ENCODE results near the gene GPC3. TPM values are rescaled to one million over a fixed set of nuclear protein-coding genes. Genes with fewer than 3 reads are reported as not detected.

The GPC3 gene
- total and polyA plus RNA-seq, 4 donors = 70.5 to 109 (median 76.3) TPM

DNA sequence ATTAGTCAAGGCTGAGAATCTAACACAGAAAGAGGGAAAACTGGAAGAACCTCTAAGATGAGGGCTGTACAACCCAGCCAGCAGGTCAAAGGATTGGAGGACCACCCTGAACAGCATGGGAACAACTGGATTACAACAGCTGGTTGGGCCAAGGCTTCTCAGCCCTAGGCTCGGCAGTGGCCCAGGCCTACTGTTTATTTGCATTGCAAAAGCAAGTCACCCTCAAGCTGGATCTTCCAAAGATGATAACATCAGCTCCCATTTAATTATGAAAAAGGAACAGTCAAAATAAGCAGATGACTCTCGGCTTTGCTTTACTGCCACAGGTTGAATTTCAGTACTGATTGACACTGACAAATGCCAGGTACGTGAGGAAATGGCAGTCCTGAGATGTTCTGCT, 61.8 kb downstream of the GPC3 start:
- Histone ChIP-seq H3K27me3 (ENCODE audit: control insufficient read depth, insufficient read depth, low read length) (peaks cover 2% of the 10 kb centered on the region), H3K9me3 (ENCODE audit: control insufficient read depth, insufficient read depth, low read length) (no peaks in the 10 kb centered on the region), H3K4me3 (ENCODE audit: low read depth, low read length) (no peak overlapping the region), H3K27ac (ENCODE audit: low read depth, low read length) (no peak overlapping the region), H3K36me3 (ENCODE audit: control insufficient read depth, insufficient read depth, low read length) (no peaks in the 10 kb centered on the region), H3K4me1 (ENCODE audit: control insufficient read depth, insufficient read depth, low read length) (no peaks in the 10 kb centered on the region)
- WGBS (ENCODE audit: insufficient coverage) = 43% methylated on average over 3 of the region's 3 CpGs
- no peak for DNase-seq (ENCODE audit: low read depth in 4 of 6, low spot score in 6 of 6)

GRCh38 chrX:133923113-133923512, 62.3 kb downstream of the GPC3 start:
- no peaks in the 10 kb centered on the region for H3K9me3 ChIP-seq (ENCODE audit: control insufficient read depth, insufficient read depth, low read length)

GRCh38 chrX:133922390-133922771, 63.0 kb downstream of the GPC3 start:
- no peaks in the 10 kb centered on the region for H3K9me3 ChIP-seq (ENCODE audit: control insufficient read depth, insufficient read depth, low read length)
- H3K4me3 ChIP-seq (ENCODE audit: low read depth, low read length) = no peak overlapping the region
- no peak overlapping the region for H3K27ac ChIP-seq (ENCODE audit: low read depth, low read length)
- no peaks in the 10 kb centered on the region for H3K4me1 ChIP-seq (ENCODE audit: control insufficient read depth, insufficient read depth, low read length)
- H3K27me3 ChIP-seq (ENCODE audit: control insufficient read depth, insufficient read depth, low read length) = peaks cover 2% of the 10 kb centered on the region
- no CpG with 5 or more reads among the region's 2 CpGs for WGBS (ENCODE audit: insufficient coverage)
- no peaks in the 10 kb centered on the region for H3K36me3 ChIP-seq (ENCODE audit: control insufficient read depth, insufficient read depth, low read length)
- no peak for DNase-seq (ENCODE audit: low read depth in 4 of 6, low spot score in 6 of 6)

More at GRCh38 chrX:133923113-133923512, 62.3 kb downstream of the GPC3 start:
- Histone ChIP-seq H3K27me3 (ENCODE audit: control insufficient read depth, insufficient read depth, low read length) (peaks cover 2% of the 10 kb centered on the region), H3K36me3 (ENCODE audit: control insufficient read depth, insufficient read depth, low read length) (no peaks in the 10 kb centered on the region), H3K4me1 (ENCODE audit: control insufficient read depth, insufficient read depth, low read length) (no peaks in the 10 kb centered on the region), H3K27ac (ENCODE audit: low read depth, low read length) (no peak overlapping the region), H3K4me3 (ENCODE audit: low read depth, low read length) (no peak overlapping the region)
- DNase-seq (ENCODE audit: low read depth in 4 of 6, low spot score in 6 of 6) = no peak
- 68% methylated on average over 4 of the region's 5 CpGs for WGBS (ENCODE audit: insufficient coverage)

GRCh38 chrX:133921764-133922389, 63.5 kb downstream of the GPC3 start:
- no peaks in the 10 kb centered on the region for H3K36me3 ChIP-seq (ENCODE audit: control insufficient read depth, insufficient read depth, low read length)
- 29% methylated on average over 6 of the region's 7 CpGs for WGBS (ENCODE audit: insufficient coverage)
- peaks cover 2% of the 10 kb centered on the region for H3K27me3 ChIP-seq (ENCODE audit: control insufficient read depth, insufficient read depth, low read length)
- H3K27ac ChIP-seq (ENCODE audit: low read depth, low read length) = no peak overlapping the region
- no peak for DNase-seq (ENCODE audit: low read depth in 4 of 6, low spot score in 6 of 6)
- no peaks in the 10 kb centered on the region for H3K9me3 ChIP-seq (ENCODE audit: control insufficient read depth, insufficient read depth, low read length)
- no peaks in the 10 kb centered on the region for H3K4me1 ChIP-seq (ENCODE audit: control insufficient read depth, insufficient read depth, low read length)
- no peak overlapping the region for H3K4me3 ChIP-seq (ENCODE audit: low read depth, low read length)

DNA sequence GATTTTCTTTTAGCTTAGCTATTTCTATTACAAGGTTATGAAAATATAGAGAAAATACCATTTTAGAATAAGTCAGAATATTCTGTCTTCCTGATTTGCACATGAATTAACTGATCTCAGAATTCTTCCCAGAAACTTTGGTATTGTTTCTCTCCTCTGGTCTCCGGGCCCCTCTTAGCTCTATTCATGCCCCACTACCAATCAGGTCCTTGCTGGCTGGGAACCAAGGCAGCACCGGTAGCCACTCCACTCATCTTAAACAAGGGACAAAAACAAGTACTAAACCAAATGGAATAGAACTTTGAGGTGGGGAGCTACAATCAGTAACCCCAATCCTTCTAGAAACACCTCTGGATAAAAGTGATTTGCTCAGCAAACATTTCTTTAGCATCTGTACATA, 64.3 kb downstream of the GPC3 start:
- Histone ChIP-seq H3K4me1 (ENCODE audit: control insufficient read depth, insufficient read depth, low read length) (no peaks in the 10 kb centered on the region), H3K4me3 (ENCODE audit: low read depth, low read length) (no peak overlapping the region), H3K27ac (ENCODE audit: low read depth, low read length) (no peak overlapping the region), H3K27me3 (ENCODE audit: control insufficient read depth, insufficient read depth, low read length) (peaks cover 2% of the 10 kb centered on the region), H3K9me3 (ENCODE audit: control insufficient read depth, insufficient read depth, low read length) (no peaks in the 10 kb centered on the region), H3K36me3 (ENCODE audit: control insufficient read depth, insufficient read depth, low read length) (no peaks in the 10 kb centered on the region)
- DNase-seq (ENCODE audit: low read depth in 4 of 6, low spot score in 6 of 6) = no peak
- WGBS (ENCODE audit: insufficient coverage) = 45% methylated on average over 2 of the region's 2 CpGs

- Histone ChIP-seq H3K27me3 (ENCODE audit: control insufficient read depth, insufficient read depth, low read length) (peaks cover under 1% of the 10 kb centered on the region), H3K36me3 (ENCODE audit: control insufficient read depth, insufficient read depth, low read length) (no peaks in the 10 kb centered on the region), H3K4me3 (ENCODE audit: low read depth, low read length) (no peak overlapping the region), H3K4me1 (ENCODE audit: control insufficient read depth, insufficient read depth, low read length) (no peaks in the 10 kb centered on the region), H3K9me3 (ENCODE audit: control insufficient read depth, insufficient read depth, low read length) (no peaks in the 10 kb centered on the region), H3K27ac (ENCODE audit: low read depth, low read length) (no peak overlapping the region)
- no peak for DNase-seq (ENCODE audit: low read depth in 4 of 6, low spot score in 6 of 6)
- no CpG with 5 or more reads among the region's 3 CpGs for WGBS (ENCODE audit: insufficient coverage)
Observed at GRCh38 chrX:133918361-133918771, 67.0 kb downstream of the GPC3 start.

GRCh38 chrX:133916984-133917722, 68.2 kb downstream of the GPC3 start:
- H3K27me3 ChIP-seq (ENCODE audit: control insufficient read depth, insufficient read depth, low read length) = no peaks in the 10 kb centered on the region
- no peaks in the 10 kb centered on the region for H3K4me1 ChIP-seq (ENCODE audit: control insufficient read depth, insufficient read depth, low read length)
- no peaks in the 10 kb centered on the region for H3K36me3 ChIP-seq (ENCODE audit: control insufficient read depth, insufficient read depth, low read length)
- WGBS (ENCODE audit: insufficient coverage) = no CpG with 5 or more reads among the region's 2 CpGs
- H3K4me3 ChIP-seq (ENCODE audit: low read depth, low read length) = no peak overlapping the region
- no peak overlapping the region for H3K27ac ChIP-seq (ENCODE audit: low read depth, low read length)
- no peaks in the 10 kb centered on the region for H3K9me3 ChIP-seq (ENCODE audit: control insufficient read depth, insufficient read depth, low read length)
- DNase-seq (ENCODE audit: low read depth in 4 of 6, low spot score in 6 of 6) = no peak

- WGBS (ENCODE audit: insufficient coverage) = no CpG with 5 or more reads among the region's 2 CpGs
Observed at GRCh38 chrX:133913658-133914388, 71.6 kb downstream of the GPC3 start.

DNA sequence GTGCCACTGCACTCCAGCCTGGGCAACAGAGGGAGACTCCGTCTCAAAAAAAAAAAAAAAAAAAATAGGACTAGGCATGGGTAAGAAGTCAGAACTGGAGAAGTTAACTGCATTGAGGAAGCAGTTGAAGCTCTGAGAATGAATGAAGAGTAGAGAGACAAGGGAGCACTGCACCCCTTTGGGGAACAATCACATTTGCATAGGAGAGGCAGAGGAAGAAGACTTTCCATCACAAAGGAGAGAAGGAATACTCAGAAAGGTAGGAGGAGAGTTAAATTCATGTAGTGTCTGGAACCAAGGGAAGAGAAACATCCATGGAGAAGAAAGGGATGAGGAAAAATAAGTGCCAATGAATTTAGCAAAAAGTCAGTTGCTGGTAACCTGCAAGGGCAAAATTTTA, 72.4 kb downstream of the GPC3 start:
- Histone ChIP-seq H3K27me3 (ENCODE audit: control insufficient read depth, insufficient read depth, low read length) (no peaks in the 10 kb centered on the region), H3K4me1 (ENCODE audit: control insufficient read depth, insufficient read depth, low read length) (no peaks in the 10 kb centered on the region), H3K4me3 (ENCODE audit: low read depth, low read length) (no peak overlapping the region), H3K36me3 (ENCODE audit: control insufficient read depth, insufficient read depth, low read length) (no peaks in the 10 kb centered on the region), H3K9me3 (ENCODE audit: control insufficient read depth, insufficient read depth, low read length) (no peaks in the 10 kb centered on the region), H3K27ac (ENCODE audit: low read depth, low read length) (no peak overlapping the region)
- no peak for DNase-seq (ENCODE audit: low read depth in 4 of 6, low spot score in 6 of 6)
- WGBS (ENCODE audit: insufficient coverage) = no CpG with 5 or more reads among the region's 1 CpG

More at GRCh38 chrX:133913658-133914388, 71.6 kb downstream of the GPC3 start:
- Histone ChIP-seq H3K9me3 (ENCODE audit: control insufficient read depth, insufficient read depth, low read length) (no peaks in the 10 kb centered on the region), H3K27me3 (ENCODE audit: control insufficient read depth, insufficient read depth, low read length) (no peaks in the 10 kb centered on the region), H3K27ac (ENCODE audit: low read depth, low read length) (no peak overlapping the region), H3K4me1 (ENCODE audit: control insufficient read depth, insufficient read depth, low read length) (no peaks in the 10 kb centered on the region), H3K4me3 (ENCODE audit: low read depth, low read length) (no peak overlapping the region), H3K36me3 (ENCODE audit: control insufficient read depth, insufficient read depth, low read length) (no peaks in the 10 kb centered on the region)
- no peak for DNase-seq (ENCODE audit: low read depth in 4 of 6, low spot score in 6 of 6)

Data from spinal cord (tissue), 10 donors.